Stimulated activated CD4-positive, alpha-beta T cell treated with anti-CD3 and anti-CD28 coated beads, Interleukin-2, amount 100 ng/mL, for 24 hours (primary cell): ENCODE measurements around the gene DENND4A.
"Not testable (repeated sequence)": the region's sequence is repeated elsewhere in the genome, so short reads cannot be mapped to it uniquely, and the experiment has no call there.

Experiments
- DNase-seq, 2 donors: peaks; one replicate each; pipeline ENCODE4 v3.0.0-alpha.2; 2020

The DENND4A gene

DNA sequence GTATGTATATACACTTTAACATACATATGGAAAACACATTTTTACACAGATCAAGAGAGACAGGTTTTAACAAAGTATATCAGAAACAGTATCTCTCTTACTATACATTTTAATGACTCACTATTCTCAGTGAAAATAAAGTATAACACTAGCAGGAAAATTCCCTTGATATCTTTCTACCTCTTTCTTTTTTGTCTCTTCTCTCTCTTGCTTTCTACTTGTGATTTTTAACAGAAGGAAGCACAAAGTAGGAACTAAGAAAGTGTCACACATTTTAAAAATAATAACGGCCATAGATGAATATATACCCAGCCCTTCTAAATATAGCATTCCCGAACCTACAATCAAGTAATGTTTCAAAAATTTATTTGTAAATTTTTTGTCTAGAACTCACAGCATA is 4.8 kb downstream of the DENND4A start:
- DNase-seq: no peak

DNA sequence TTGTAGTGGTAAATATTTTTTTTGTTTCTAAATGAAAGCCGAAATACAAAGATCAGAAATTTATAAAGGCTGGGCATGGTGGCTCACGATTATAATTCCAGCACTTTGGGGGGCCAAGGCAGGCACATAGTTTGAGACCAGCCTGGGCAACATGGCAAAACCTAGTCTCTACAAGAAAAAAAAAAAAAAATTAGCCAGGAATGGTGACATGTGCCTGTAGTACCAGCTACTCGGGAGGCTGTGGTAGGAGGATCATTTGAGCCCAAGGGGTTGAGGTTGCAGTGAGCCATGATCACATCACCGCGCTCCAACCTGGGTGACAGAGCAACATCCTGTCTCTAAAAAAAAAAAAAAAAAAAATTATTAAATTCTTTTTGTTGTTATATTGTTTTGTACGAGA is 6.9 kb downstream of the DENND4A start:
- no peak for DNase-seq

DNA sequence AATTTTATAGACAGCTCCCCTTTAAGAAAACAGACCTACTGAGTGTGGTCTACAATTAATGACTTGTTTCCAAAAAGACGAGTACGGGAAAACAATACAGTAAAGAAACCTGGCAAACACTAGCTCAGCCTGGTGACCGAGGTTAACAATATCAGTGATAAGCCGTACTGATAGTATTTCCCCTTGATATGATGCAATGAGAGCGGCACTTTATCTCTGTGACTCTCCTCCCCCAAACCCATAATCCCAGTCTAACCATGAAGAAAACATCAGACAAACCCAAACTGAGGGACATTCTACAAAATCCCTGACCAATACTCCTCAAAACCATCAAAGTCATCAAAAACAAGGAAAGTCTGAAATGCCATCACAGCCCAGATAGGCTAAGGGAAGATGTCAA is 8.2 kb downstream of the DENND4A start:
- DNase-seq: no peak

DNA sequence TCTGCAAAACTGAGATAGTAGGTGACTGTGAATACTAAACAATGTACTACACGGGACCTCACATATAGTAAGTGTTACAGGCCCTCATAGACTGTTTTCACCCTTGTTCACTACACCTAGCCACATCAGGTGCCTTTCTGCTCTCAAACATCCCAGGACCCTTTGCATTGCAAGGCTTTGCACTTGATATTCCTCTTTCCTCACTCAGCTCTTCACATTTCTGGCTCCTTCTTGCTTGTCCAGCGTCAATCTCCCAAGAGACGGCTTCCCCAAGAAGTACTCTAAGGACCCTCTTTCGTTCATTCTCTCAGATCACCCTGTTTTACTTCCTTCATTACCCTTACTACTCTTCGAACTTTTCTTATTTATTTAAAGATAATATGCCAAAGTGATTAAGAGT is 10.0 kb downstream of the DENND4A start:
- DNase-seq: no peak

DNA sequence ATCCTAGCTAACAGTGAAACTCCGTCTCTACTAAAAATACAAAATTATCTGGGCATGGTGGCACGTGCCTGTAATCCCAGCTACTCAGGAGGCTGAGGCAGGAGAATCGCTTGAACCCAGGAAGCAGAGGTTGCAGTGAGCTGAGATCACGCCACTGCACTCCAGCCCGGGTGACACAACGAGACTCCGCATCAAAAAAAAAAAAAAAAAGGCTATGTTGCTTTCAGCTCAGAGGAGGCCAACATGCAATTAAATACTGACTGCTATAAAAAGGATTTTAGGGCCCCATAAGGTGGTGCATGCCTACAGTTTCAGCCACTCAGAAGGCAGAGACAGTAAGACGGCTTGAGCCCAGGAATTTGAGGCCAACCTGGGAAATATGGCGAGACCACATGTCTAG is 13.4 kb downstream of the DENND4A start:
- not testable (repeated sequence) for DNase-seq

DNA sequence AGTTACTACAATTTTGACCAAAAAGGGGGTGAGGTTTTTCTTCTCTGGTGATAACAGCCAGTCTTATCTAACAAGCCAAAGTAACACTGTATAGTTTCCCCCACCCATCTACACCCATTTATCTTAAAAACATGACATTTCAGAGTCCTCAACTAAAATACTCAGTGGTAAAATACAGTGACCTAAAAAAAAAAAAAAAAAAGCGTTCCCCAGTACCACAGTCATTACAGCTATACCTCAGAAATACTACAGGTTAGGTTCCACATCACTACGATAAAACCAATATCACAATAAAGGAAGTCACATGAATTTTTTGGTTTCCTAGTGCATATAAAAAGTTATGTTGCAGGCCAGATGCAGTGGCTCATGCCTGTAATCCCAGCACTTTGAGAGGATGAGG is 13.8 kb downstream of the DENND4A start:
- no peak for DNase-seq

DNA sequence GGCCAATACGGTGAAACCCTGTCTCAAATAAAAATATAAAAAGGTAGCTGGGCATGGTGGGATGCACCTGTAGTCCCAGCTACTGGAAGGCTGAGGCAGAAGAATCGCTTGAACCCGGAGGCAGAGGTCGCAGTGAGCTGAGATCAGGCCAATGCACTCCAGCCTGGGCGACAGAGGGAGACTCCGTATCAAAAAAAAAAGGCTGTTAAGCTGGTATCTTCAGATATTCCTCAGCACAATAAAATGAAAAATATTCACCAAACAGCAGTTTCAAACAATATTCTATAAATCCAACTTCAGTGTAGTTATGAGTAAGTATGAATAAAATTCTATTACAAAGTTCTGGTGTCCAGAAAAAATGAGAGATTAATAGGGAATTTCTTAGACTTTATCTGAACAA is 14.2 kb downstream of the DENND4A start:
- DNase-seq: no peak

DNA sequence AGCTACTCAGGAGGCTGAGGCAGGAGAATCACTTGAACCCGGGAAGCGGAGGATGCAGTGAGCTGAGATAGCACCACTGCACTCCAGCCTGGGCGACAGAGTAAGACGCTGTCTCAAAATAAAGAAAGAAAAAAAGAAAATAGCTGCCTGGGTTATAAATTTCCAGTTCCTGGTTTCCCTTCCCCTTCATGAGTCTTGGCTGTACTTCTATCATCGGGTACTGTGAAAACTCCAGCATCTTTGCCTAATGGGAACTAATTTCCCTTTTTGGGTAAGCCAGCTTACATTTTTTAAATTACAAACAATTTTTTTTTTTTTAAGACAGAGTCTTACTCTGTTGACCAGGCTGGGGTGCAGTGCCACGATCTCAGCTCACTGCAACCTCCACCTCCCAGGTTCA is 15.0 kb downstream of the DENND4A start:
- DNase-seq: no peak

DNA sequence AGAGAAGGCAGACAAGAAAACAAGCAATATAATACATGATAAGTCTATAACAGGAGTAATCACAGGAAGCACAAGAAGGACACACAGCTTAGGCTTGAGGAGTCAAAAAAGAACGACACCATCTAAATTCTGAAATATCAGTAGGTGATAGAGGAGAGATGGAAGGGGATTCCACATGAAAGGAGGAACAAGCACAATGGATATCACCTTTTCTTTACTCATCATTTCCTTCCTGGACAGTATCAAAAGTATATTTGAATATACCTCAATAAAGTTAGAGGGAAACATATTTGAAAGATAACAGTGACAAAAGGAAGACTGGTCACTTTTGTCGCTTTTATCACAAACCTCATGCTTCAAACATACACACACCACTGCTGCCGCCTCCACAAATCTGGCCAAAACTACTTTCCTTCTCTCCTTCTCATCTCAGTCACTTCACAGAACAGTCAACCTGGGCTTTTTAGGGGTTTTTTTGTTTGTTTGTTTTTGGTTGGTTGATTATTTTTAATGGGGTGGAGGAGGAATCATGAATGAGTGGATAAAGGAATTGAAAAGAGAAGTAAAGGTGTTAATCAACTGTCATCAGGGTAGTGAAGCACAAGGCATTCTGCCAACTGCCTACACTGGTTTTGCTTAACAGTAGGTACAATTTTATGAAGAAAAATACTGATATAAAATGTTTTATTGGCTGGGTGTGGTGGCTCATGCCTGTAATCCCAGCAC is 18.5 kb downstream of the DENND4A start:
- DNase-seq: no peak

DNA sequence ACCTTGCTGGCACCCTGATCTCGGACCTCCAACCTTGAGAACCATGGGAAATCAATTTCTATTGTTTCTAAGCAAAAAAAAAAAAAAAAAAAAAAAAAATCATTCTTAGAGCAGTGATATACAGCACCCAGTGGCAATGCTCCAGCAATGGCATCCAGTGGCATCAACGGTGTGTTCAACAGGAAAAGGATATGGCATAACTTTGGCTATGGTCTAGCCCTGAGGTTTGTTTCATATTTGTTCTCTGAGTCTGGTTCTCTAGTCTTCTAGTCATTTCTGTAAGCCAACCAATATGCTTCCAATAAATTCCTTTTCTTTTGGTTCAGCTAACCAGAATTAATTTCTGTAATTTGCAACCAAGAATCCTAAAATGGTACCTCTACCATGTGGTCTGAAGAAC is 19.2 kb downstream of the DENND4A start:
- no peak for DNase-seq

DNA sequence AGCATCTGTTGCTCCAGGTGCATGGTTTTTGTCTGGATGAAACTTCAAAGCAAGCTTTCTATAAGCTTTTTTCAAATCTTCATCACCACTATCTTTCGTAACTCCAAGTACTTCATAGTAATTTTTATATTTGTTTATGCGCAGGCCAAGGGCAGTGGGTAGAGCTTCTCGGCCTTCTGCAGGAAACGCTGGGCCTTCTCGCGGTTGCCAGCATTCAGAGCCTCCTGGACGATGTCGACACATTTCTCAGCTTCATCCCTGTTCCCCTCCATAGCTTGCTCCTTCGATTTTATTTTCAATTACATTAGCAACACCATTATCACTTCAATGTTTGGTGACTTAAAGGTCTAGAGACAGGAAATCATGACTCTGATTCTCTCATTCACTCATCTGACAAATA is 20.2 kb downstream of the DENND4A start:
- no peak for DNase-seq

DNA sequence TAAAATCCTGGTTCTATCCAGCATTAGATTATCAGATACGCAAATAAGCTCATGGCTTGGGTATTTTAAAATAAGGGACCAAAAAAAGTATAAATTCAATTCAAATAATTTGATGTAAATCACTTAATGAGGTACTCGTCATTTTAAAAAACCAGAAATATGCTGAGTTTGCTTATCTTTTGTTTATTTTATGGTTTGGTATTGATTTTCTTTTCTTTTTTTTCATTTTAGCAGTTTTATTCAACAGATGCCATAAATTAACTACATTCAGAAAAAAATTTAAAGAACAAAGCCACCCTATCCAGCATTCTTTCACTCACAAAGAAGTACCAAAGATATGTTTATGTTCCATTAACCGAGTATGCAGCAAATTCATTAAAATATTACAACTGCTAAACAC is 22.6 kb downstream of the DENND4A start:
- no peak for DNase-seq

DNA sequence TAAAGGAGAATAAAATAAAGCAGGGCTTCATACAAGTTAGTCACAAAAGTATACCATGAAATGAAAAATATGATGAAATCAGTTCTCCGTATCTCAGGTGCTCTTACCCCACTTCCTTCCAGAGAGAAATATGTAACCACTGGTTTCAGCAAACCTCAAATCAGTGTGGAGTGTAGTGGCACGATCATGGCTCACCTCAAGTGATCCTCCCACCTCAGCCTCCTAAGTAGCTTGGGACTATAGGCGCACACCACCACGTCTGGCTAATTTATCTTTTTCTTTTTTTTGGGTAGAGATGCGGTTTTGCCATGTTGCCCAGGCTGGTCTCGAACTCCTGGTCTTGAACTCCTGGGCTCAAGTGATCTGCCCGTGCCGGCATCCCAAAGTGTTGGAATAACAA is 24.2 kb downstream of the DENND4A start:
- no peak for DNase-seq

DNA sequence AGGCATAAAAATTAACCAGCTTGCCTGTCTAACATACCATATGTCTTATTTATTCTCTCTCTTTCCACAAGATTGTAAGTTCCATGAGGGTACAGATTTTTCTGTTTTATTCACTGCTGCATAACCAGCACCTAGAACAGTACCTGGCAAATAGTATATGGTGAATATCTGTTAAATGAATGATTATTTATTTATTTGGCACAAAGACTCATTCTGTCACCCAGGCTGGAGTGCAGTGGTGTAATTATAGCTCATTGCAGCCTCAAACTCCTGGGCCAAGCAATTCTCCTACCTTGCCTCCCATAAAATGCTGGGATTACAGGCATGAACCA is 24.9 kb downstream of the DENND4A start:
- DNase-seq: no peak

DNA sequence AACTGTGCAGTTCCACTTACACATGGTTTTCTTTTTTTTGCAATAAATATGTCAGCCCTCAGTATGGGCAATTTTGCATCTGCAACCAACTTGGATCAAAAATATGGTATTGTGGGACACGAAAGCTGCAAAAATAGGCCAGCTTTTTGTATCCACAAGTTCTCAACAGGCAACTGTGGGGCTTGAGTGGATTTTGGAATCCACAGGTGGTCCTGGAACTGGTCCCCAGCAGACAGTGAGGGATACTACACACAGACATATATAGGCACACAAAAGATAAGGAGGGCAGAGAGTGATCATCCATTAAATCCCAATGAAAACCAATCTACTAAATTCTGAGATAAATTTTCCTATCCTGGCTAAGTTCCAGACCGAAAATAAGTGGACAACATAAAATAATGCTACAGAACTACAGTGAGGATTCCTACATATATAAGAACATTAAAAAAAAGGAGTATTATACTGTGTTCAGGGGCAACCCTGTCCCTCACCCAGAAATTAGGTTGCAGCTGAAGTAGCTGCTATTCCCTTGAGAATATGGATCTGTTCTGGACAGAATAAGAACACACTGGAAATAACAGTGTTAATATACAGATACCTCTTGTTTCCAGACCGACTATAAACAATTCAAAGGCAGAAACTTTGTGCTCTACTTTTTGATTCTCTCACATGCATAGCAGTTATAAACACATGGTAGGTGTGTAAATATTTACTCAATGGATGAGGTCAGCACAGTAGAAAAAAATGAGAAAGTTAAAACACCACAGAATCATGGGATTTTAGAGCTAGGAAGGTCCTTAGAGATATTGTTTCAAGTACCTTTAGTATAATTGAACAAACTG is 25.4 kb downstream of the DENND4A start:
- DNase-seq: no peak

DNA sequence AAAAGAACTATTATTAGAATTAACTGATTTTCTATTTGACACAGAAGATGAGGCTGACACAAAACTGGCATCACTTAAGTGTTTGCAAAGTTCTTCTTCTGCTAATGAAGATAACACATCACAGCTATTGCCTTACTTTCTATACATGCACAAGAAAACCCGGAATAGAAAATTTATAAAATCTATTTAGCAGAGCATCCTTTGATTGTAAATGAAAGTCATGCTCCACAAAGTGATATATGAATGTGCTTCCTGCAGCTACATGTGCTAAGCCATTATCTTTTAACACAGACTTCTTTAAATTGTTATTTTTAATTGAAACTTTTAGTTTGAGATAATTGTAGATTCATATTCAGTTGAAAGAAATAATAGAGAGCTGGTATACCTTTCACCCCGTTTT is 27.0 kb downstream of the DENND4A start:
- no peak for DNase-seq

DNA sequence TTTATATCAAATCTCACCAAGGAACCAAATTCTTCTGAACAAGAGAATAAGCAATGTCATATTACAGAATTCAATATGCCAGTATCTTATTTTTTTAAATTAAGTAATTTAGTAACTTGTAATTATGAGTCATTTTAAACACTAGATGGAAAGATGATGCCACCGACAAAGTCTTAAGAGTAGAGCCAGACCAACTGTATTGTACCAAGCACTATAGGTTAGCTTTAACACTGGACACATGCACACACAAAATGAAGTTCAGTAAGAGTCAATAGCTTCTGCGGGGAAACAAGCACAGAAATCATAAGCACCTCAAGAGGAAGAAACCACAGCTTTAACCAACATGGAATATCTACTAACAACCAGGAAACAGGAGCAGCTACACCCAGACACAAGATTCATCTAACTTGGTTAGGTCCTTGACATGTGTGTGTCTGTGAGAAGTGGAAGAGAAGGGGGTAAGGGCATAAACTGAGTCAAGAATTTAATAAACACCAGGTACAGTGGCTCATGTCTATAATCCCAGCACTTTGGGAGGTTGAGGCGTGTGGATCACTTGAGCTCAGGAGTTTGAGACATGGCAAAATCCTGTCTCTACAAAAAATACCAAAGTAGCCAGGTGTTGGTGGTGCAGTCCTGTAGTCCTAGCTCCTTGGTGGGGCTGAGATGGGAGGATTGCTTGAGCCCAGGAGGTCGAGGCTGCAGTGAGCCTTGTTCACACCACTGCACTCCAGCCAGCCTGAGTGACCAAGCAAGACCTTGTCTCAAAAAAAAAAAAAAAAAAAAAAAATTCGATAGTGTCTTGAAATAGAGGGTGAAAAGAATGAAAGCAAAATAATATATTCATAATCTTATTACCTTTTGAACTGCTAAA is 28.9 kb downstream of the DENND4A start:
- DNase-seq: no peak

DNA sequence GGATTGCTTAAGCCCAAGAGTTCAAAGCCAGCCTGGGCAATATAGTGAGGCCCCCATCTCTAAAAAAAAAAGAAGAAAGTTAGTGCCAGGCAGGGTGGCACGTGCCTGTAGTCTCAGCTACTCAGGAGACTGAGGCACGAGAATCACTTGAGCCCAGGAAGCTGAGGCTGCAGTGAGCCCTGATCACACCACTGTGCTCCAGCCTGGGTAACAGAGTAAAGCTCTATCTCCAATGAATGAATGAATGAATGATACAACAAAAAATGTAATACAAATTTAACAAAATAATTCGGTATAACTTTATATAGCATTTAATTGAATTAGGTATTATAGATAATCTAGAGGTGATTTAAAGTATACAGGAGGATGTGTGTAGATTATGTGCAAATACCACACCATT is 29.7 kb downstream of the DENND4A start:
- DNase-seq: no peak

DNA sequence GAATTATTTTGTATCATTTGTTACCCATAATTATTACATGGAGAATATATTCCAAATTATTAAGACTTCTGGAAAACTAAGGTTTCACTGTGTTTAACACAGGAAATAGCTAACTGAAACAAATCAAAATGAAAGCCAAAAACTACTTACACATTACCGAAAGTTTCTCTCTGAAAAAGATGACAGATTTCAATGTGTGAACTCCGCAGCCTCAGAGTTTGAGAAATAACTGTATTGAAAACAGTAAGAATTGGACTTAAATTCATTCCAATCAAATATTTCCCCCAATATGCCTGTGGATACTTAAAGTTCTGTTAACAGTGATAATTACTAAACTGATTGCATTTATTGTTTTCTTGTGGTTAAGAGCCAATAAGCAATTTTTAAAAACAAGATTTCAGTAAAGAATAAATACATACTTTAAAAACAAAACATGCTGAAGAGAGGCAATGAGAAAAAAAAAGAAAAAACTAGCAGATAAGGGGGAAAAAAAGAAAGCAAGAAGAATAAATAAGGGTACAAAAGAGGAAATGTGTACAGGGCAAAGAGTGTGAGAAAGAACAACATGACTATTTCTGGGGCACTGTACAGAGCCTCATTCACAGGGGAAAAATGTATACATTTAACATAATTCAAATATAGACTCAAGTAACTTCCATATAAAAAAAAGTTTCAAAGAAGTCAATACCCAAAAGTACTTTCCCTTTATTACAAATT is 30.7 kb downstream of the DENND4A start:
- DNase-seq: no peak

DNA sequence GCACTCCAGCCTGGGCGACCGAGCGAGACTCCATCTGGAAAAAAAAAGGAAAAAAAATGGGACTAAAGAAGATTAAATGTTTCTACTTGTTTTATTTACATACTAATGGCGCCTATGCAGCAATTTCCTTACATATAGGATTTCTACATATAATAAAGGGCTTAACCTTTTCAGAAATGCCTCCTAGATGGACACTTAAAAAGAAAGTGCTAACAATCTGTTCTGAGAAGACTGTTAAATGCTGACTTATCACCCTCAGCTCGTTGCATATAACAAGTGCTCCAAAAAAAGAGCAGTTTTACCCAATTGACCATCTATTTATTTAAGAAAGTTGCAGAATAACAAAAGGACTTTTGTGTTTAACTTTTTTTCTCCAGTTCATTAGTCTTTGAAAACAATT is 32.7 kb downstream of the DENND4A start:
- no peak for DNase-seq

DNA sequence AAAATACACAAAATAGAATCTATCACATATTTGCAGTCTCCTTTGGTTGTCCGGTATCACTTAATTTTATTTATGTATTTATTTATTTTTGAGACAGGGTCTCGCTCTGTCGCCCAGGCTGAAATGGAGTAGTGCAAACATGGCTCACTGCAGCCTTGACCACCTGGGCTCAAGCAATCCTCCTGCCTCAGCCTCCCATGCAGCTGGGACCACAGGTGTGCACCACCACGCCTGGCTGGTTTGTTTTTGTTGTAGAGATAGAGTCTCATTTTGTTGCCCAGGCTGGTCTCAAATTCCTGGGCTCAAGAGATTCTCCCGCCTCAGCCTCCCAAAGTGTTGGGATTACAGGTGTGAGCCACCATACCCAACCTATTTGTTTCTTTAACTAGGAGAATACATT is 33.9 kb downstream of the DENND4A start:
- DNase-seq: no peak

DNA sequence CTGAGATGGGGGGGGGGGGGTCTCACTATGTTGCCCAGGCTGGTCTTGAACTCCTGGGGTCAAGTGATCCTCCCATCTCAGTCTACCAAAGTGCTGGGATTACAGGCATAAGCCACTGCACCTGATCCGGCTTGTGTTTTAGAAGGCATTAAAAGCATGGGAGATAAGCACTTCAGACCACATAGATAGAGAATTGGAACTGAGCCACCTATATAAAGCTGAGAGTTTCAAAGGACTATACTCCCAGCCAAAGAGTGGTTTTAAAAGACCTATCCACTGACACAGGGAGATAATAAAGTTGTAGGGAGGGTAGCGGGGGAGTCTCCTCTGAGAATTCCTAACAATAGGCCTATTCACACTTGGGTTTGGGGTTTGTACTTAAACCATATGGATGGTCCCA is 34.8 kb downstream of the DENND4A start:
- DNase-seq: no peak

DNA sequence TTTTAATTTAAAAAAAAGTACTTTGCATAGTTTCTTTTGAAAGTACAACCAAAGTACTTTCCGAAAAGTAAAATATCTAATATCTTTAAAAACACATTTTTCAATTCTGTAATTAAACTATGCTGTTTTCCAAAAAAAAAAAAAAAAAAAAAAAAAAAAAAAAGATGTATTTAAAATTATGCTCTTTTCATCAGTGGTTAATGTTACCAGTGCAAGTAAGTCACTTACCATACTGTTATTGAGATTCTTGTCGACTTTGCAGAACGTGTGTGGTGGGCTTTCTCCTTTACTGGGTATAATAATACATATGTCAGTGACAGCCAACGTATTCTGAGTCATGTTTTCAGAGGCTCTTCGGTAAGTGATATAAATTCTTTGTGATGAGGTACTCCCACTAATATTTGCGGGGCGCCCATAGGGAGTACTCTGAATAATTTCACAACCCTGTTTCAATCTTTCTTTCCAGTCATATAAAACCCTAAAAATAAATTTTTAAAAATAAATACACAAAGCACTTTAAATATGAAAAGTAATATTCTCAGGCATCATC is 39.9 kb downstream of the DENND4A start:
- no peak for DNase-seq
